Smooth muscle cell of the pulmonary artery (primary cell): Measurements from ENCODE around the gene BICDL2. TPM values are rescaled to one million over a fixed set of nuclear protein-coding genes. Genes with fewer than 3 reads are reported as not detected.

ENCODE experiments used
- total RNA-seq: library from RNA; depleted of rRNA; stranded (reverse); fragments of >200 nt; gene quantifications from 2 replicates; pipeline ENCODE4 v1.2.3, GENCODE V29; 2014

BICDL2 gene
- total RNA-seq: 0.40 and 0.46 TPM in 2 replicates

GRCh38 chr16:3036726-3037315, at the start of gene BICDL2:
BICDL2 (minus strand) TSS chr16:3036944; CDS start chr16:3035496, 1,448 bp downstream.

GRCh38 chr16:3065069-3065741, 28.5 kb upstream of the BICDL2 start, which contains the start of gene IL32:
IL32 (plus strand) TSS chr16:3065640; CDS start chr16:3065812, 172 bp downstream.

GRCh38 chr16:3045758-3046640, 9.3 kb upstream of the BICDL2 start, which contains the start of gene MMP25:
MMP25 (plus strand) TSS chr16:3046561; CDS start chr16:3046918, 357 bp downstream.

GRCh38 chr16:3023669-3024478, 12.9 kb downstream of the BICDL2 start, which contains the start of the genes HCFC1R1 and THOC6:
HCFC1R1 (minus strand) TSS chr16:3023942; CDS start chr16:3023941, 1 bp downstream.
THOC6 (plus strand) TSS chr16:3024035; CDS start chr16:3024327, 292 bp downstream.

GRCh38 chr16:3020247-3020603, 16.5 kb downstream of the BICDL2 start, which contains the start of gene TNFRSF12A:
TNFRSF12A (plus strand) TSS chr16:3020368; CDS start chr16:3020398, 30 bp downstream.

GRCh38 chr16:3017794-3018506, 18.8 kb downstream of the BICDL2 start, which contains the start of gene CLDN6:
CLDN6 (minus strand) TSS chr16:3018183; CDS start chr16:3016021, 2,162 bp downstream.

GRCh38 chr16:3012828-3013420, 23.8 kb downstream of the BICDL2 start, which contains the start of gene CLDN9:
CLDN9 (plus strand) TSS chr16:3012923; CDS start chr16:3013363, 440 bp downstream.

GRCh38 chr16:2980227-2981176, 56.2 kb downstream of the BICDL2 start, which contains the start of gene PKMYT1:
PKMYT1 (minus strand) TSS chr16:2980446; CDS start chr16:2979657, 789 bp downstream.

Other genes starting within 250 kb of the BICDL2 start
- gene PRSS33, start 249.4 kb downstream of the BICDL2 start, total RNA-seq: not detected in 2 replicates
- gene PRSS41, start 238.5 kb downstream of the BICDL2 start, total RNA-seq: not detected in 2 replicates
- 0.23 TPM in 1 of 2 replicates, not detected in the other for gene PRSS21, start 219.7 kb downstream of the BICDL2 start, total RNA-seq
- gene ZG16B, start 206.6 kb downstream of the BICDL2 start, total RNA-seq: 0.13 TPM in 1 of 2 replicates, not detected in the other
- gene PRSS22, start 178.8 kb downstream of the BICDL2 start, total RNA-seq: not detected in 2 replicates
- 42.1 and 44.4 TPM in 2 replicates for gene FLYWCH2, start 153.7 kb downstream of the BICDL2 start, total RNA-seq
- gene FLYWCH1, start 125.0 kb downstream of the BICDL2 start, total RNA-seq: 36.4 and 89.1 TPM in 2 replicates
- not detected in 2 replicates for gene KREMEN2, start 72.7 kb downstream of the BICDL2 start, total RNA-seq
- gene PAQR4, start 67.6 kb downstream of the BICDL2 start, total RNA-seq: 3.3 and 3.4 TPM in 2 replicates
- gene PKMYT1, start 56.5 kb downstream of the BICDL2 start, total RNA-seq: 2.0 and 2.5 TPM in 2 replicates
- gene CLDN9, start 24.0 kb downstream of the BICDL2 start, total RNA-seq: 0.10 TPM in 1 of 2 replicates, not detected in the other
- 0.13 and 0.46 TPM in 2 replicates for gene CLDN6, start 18.8 kb downstream of the BICDL2 start, total RNA-seq
- gene TNFRSF12A, start 16.6 kb downstream of the BICDL2 start, total RNA-seq: 185 and 394 TPM in 2 replicates
- gene HCFC1R1, start 13.0 kb downstream of the BICDL2 start, total RNA-seq: 33.4 and 46.1 TPM in 2 replicates
- gene THOC6, start 12.9 kb downstream of the BICDL2 start, total RNA-seq: 14.1 and 17.3 TPM in 2 replicates
- not detected in 2 replicates for gene MMP25, start 9.6 kb upstream of the BICDL2 start, total RNA-seq
- 4.0 and 6.3 TPM in 2 replicates for gene IL32, start 28.7 kb upstream of the BICDL2 start, total RNA-seq
- not detected in 2 replicates for gene ZSCAN10, start 62.4 kb upstream of the BICDL2 start, total RNA-seq
- gene ZNF205, start 75.6 kb upstream of the BICDL2 start, total RNA-seq: 12.4 and 16.0 TPM in 2 replicates
- 11.6 and 15.3 TPM in 2 replicates for gene ZNF213, start 98.1 kb upstream of the BICDL2 start, total RNA-seq
- 0.07 TPM in 1 of 2 replicates, not detected in the other for gene OR1F1, start 151.3 kb upstream of the BICDL2 start, total RNA-seq
- 5.9 and 6.3 TPM in 2 replicates for gene ZNF200, start 198.2 kb upstream of the BICDL2 start, total RNA-seq
- 0.07 and 0.10 TPM in 2 replicates for gene MEFV, start 219.7 kb upstream of the BICDL2 start, total RNA-seq
- gene ZNF263, start 246.5 kb upstream of the BICDL2 start, total RNA-seq: 41.4 and 46.5 TPM in 2 replicates